Measurements from ENCODE around the gene DNAJB11. TPM values are rescaled to one million over a fixed set of nuclear protein-coding genes. Genes with fewer than 3 reads are reported as not detected.
"Not testable (repeated sequence)": the region's sequence is repeated elsewhere in the genome, so short reads cannot be mapped to it uniquely, and the experiment has no call there.

The DNAJB11 gene
- total and polyA plus RNA-seq, 4 donors: 45.7 to 71.6 (median 62.2) TPM

DNA sequence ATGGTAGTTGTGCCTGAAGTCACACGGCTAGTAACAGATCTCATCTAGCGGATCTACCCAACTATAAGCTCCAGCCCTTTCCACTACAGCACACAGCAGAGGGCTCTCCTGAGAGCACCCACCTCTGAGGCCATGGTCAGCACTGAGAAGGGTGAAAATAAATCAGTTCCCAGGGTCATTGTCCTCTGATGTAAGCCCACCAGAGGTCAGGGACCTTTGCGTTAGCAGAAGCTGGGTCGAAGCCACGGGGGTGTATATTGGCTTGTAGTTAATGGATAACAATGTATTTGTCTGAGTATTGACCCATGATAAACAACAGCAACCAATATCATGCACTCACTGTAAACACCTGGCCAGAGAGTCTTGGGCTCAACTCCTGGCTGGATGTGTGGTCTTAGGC, 63.7 kb downstream of the DNAJB11 start:
- H3K36me3 ChIP-seq (ENCODE audit: control insufficient read depth, insufficient read depth, low read length); H3K4me3 ChIP-seq (ENCODE audit: low read depth, low read length); H3K27me3 ChIP-seq (ENCODE audit: control insufficient read depth, insufficient read depth, low read length); H3K9me3 ChIP-seq (ENCODE audit: control insufficient read depth, insufficient read depth, low read length); H3K27ac ChIP-seq (ENCODE audit: low read depth, low read length); DNase-seq (ENCODE audit: low read depth in 4 of 6, low spot score in 6 of 6); H3K4me1 ChIP-seq (ENCODE audit: control insufficient read depth, insufficient read depth, low read length): not testable (repeated sequence)
- WGBS (ENCODE audit: insufficient coverage): no CpG with 5 or more reads among the region's 5 CpGs

Small RNAs within 50 kb of the gene (small RNA-seq; reads per million reads assigned to genes)
- gene RF00017 (ENCODE audit: low replicate concordance): not detected

Other genes starting within 250 kb of the DNAJB11 start
- gene DGKG, start 208.5 kb upstream of the DNAJB11 start, total RNA-seq: 10 to 100 TPM in 1 of 2 donors, 1 to 10 TPM in 1; 5.6 to 20.6 TPM
- gene DGKG, start 208.5 kb upstream of the DNAJB11 start, polyA plus RNA-seq (ENCODE audit: insufficient read length in 2 of 2): 10 to 100 TPM in 1 of 2 donors, 1 to 10 TPM in 1; 9.7 to 10.2 TPM
- gene CRYGS, start 26.3 kb upstream of the DNAJB11 start, total RNA-seq: 1 to 10 TPM; 1.4 to 5.1 TPM
- 1 to 10 TPM; 6.1 to 9.8 TPM for gene CRYGS, start 26.3 kb upstream of the DNAJB11 start, polyA plus RNA-seq (ENCODE audit: insufficient read length in 2 of 2)
- gene TBCCD1, start 3.4 kb upstream of the DNAJB11 start, total RNA-seq: 10 to 100 TPM; 25.5 to 30.1 TPM
- gene TBCCD1, start 3.4 kb upstream of the DNAJB11 start, polyA plus RNA-seq (ENCODE audit: insufficient read length in 2 of 2): 10 to 100 TPM; 17.1 to 18.6 TPM
- 1 to 10 TPM in 1 of 2 donors, not detected in 1; 1.5 TPM for gene AHSG, start 42.3 kb downstream of the DNAJB11 start, total RNA-seq
- under 1 TPM; 0.27 to 0.42 TPM for gene AHSG, start 42.3 kb downstream of the DNAJB11 start, polyA plus RNA-seq (ENCODE audit: insufficient read length in 2 of 2)
- not detected for gene FETUB, start 69.7 kb downstream of the DNAJB11 start, total RNA-seq
- under 1 TPM in 1 of 2 donors, not detected in 1; 0.11 TPM for gene FETUB, start 69.7 kb downstream of the DNAJB11 start, polyA plus RNA-seq (ENCODE audit: insufficient read length in 2 of 2)
- under 1 TPM in 1 of 2 donors, not detected in 1; 0.11 TPM for gene HRG, start 95.3 kb downstream of the DNAJB11 start, total RNA-seq
- gene HRG, start 95.3 kb downstream of the DNAJB11 start, polyA plus RNA-seq (ENCODE audit: insufficient read length in 2 of 2): under 1 TPM in 1 of 2 donors, not detected in 1; 0.17 TPM
- gene KNG1, start 146.6 kb downstream of the DNAJB11 start, total RNA-seq: under 1 TPM in 1 of 2 donors, not detected in 1; 0.17 TPM
- gene KNG1, start 146.6 kb downstream of the DNAJB11 start, polyA plus RNA-seq (ENCODE audit: insufficient read length in 2 of 2): under 1 TPM; 0.45 to 0.63 TPM
- gene EIF4A2, start 212.9 kb downstream of the DNAJB11 start, total RNA-seq: 100 to 1,000 TPM; 660 to 784 TPM
- 100 to 1,000 TPM; 611 to 664 TPM for gene EIF4A2, start 212.9 kb downstream of the DNAJB11 start, polyA plus RNA-seq (ENCODE audit: insufficient read length in 2 of 2)
- 10 to 100 TPM; 21.7 to 31.9 TPM for gene RFC4, start 235.8 kb downstream of the DNAJB11 start, total RNA-seq
- gene RFC4, start 235.8 kb downstream of the DNAJB11 start, polyA plus RNA-seq (ENCODE audit: insufficient read length in 2 of 2): 10 to 100 TPM; 30.8 to 35.1 TPM